RWPE2 (cell line): ENCODE measurements around the gene DSCAM.

Experiments used
- ATAC-seq: fragments of 200-7000 bp; cut with Tn5 transposase; 3 replicates; pipeline ENCODE4 v1.9.1; 2021; ENCODE audit warnings: low read depth
- DNase-seq: peaks from one replicate; pipeline ENCODE4 v3.0.0-alpha.2; 2020; ENCODE audit warnings: low spot score
- H3K27ac ChIP-seq: fragments of 450-650 bp; 2 replicates; pipeline ENCODE4 v1.5.1; 2017; ENCODE audit warnings: mild to moderate bottlenecking; ENCODE audit not compliant: poor library complexity, severe bottlenecking
- H3K27me3 ChIP-seq: fragments of 250-450 bp; sonication (Bioruptor Pico); 2 replicates; pipeline ENCODE4 v1.5.1; 2021; ENCODE audit warnings: mild to moderate bottlenecking, moderate library complexity; ENCODE audit not compliant: insufficient read depth, poor library complexity, severe bottlenecking
- H3K36me3 ChIP-seq: fragments of 250-450 bp; sonication (Bioruptor Pico); 2 replicates; pipeline ENCODE4 v1.5.1; 2020; ENCODE audit warnings: low read depth, mild to moderate bottlenecking, moderate library complexity
- H3K4me1 ChIP-seq: fragments of 250-450 bp; sonication (Bioruptor Pico); 2 replicates; pipeline ENCODE4 v1.5.1; 2021; ENCODE audit warnings: mild to moderate bottlenecking, moderate library complexity; ENCODE audit not compliant: insufficient read depth, poor library complexity, severe bottlenecking
- H3K4me3 ChIP-seq: fragments of 250-450 bp; sonication (Bioruptor Pico); 2 replicates; pipeline ENCODE4 v1.5.1; 2021; ENCODE audit warnings: mild to moderate bottlenecking, moderate library complexity; ENCODE audit not compliant: severe bottlenecking
- H3K9me3 ChIP-seq: fragments of 250-450 bp; sonication (Bioruptor Pico); 2 replicates; pipeline ENCODE4 v1.5.1; 2021; ENCODE audit warnings: mild to moderate bottlenecking, moderate library complexity; ENCODE audit not compliant: severe bottlenecking
- CTCF ChIP-seq: fragments of 450-650 bp; IDR thresholded peaks from one replicate; pipeline ENCODE4 v1.5.1; 2017; ENCODE audit warnings: mild to moderate bottlenecking, moderate library complexity; ENCODE audit not compliant: poor library complexity, severe bottlenecking

The DSCAM gene

DNA sequence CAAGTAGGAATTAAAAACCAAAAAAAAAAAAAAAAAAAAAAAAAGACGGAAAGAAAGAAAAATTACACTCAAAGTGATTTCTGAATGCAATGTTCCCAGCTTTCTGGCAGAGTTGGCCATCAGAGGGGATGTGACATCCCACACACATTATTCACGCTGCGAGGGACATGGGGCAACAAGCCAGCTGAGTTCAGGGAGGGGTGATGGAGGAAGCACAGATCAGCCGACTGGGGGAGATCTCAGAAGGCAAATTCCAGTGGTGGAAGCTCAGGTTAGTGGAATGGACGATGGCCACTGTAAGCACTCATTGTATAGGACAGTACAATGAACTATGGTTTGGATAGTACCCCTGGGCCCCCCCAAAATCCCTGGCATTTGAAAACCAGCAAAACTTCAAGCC is 667.8 kb downstream of the DSCAM start:
- Histone ChIP-seq H3K4me1 (no peaks in the 10 kb centered on the region), H3K27me3 (no peaks in the 10 kb centered on the region)
- ATAC-seq, result no peak

GRCh38 chr21:40178726-40179125 is 668.2 kb downstream of the DSCAM start:
- Histone ChIP-seq H3K36me3 (no peaks in the 10 kb centered on the region), H3K4me3 (no peak overlapping the region), H3K9me3 (no peaks in the 10 kb centered on the region), H3K4me1 (no peaks in the 10 kb centered on the region), H3K27ac (no peak overlapping the region), H3K27me3 (no peaks in the 10 kb centered on the region)
- no peak for TF ChIP-seq CTCF
- no peak for DNase-seq
- no peak for ATAC-seq

More for the DNA sequence above, 667.8 kb downstream of the DSCAM start:
- Histone ChIP-seq H3K9me3 (no peaks in the 10 kb centered on the region), H3K27ac (no peak overlapping the region), H3K4me3 (no peak overlapping the region), H3K36me3 (no peaks in the 10 kb centered on the region)
- no peak for TF ChIP-seq CTCF
- no peak for DNase-seq

DNA sequence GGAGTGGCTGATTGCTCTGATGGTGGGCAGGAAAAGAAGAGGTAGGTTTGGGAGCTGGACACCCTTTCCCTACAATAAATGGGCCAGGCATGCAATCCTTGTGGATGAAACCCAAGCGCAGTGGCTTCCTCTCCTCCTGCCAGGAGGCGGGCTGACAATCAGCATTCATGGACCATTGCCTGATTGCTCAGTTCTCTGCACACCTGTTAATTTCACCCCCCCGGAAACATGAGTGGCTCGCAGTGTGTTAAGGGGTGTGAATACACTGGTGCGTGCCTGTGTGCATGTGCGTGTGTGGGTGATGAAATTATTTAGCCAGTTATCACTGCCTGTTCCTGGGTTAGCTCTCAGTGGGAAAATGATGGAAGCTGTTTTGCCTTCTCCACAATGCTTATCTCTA is 669.0 kb downstream of the DSCAM start:
- Histone ChIP-seq H3K4me1 (no peaks in the 10 kb centered on the region), H3K4me3 (no peak overlapping the region), H3K36me3 (no peaks in the 10 kb centered on the region), H3K9me3 (no peaks in the 10 kb centered on the region), H3K27me3 (no peaks in the 10 kb centered on the region), H3K27ac (no peak overlapping the region)
- TF ChIP-seq CTCF, result no peak
- ATAC-seq (no peak), DNase-seq (no peak)

GRCh38 chr21:40176724-40177123 is 670.2 kb downstream of the DSCAM start:
- no peaks in the 10 kb centered on the region for H3K36me3 ChIP-seq
- no peak for TF ChIP-seq CTCF
- H3K9me3 ChIP-seq, result no peaks in the 10 kb centered on the region
- ATAC-seq, result no peak
- no peaks in the 10 kb centered on the region for H3K4me1 ChIP-seq
- H3K4me3 ChIP-seq, result no peak overlapping the region
- no peaks in the 10 kb centered on the region for H3K27me3 ChIP-seq
- no peak for DNase-seq
- no peak overlapping the region for H3K27ac ChIP-seq

DNA sequence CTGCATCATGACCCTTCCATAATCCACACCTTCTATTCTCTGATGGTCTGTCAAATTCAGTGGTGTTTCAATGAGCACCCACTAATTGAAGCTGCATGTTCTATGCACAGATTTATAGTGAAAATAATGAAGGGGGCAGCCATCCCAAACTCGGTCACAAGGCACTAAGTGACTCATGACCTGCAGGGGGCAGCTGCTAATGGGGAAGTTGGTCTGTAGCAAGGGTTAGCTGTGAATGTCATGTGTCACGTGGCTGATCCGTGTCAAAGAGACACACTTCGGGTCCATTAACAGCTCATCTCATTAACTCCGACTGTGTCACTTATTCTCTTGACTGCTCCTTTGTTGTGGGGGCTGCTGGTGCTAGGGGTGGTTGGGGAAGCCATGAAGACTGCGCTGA is 673.1 kb downstream of the DSCAM start:
- H3K4me3 ChIP-seq, result no peak overlapping the region
- no peaks in the 10 kb centered on the region for H3K27me3 ChIP-seq
- no peak for TF ChIP-seq CTCF
- H3K27ac ChIP-seq, result no peak overlapping the region
- DNase-seq (no peak), ATAC-seq (no peak)
- H3K9me3 ChIP-seq, result no peaks in the 10 kb centered on the region
- no peaks in the 10 kb centered on the region for H3K4me1 ChIP-seq
- no peaks in the 10 kb centered on the region for H3K36me3 ChIP-seq
